Measurements from ENCODE around the gene CDK2AP2. TPM values are rescaled to one million over a fixed set of nuclear protein-coding genes. Genes with fewer than 3 reads are reported as not detected.

Gene CDK2AP2
- total and polyA plus RNA-seq, 9 of the 15 experiments (the other 6 are each of a cell fraction or from before 2014, with no cell fraction given): 4.4 to 47.4 (median 21.7) TPM

DNA sequence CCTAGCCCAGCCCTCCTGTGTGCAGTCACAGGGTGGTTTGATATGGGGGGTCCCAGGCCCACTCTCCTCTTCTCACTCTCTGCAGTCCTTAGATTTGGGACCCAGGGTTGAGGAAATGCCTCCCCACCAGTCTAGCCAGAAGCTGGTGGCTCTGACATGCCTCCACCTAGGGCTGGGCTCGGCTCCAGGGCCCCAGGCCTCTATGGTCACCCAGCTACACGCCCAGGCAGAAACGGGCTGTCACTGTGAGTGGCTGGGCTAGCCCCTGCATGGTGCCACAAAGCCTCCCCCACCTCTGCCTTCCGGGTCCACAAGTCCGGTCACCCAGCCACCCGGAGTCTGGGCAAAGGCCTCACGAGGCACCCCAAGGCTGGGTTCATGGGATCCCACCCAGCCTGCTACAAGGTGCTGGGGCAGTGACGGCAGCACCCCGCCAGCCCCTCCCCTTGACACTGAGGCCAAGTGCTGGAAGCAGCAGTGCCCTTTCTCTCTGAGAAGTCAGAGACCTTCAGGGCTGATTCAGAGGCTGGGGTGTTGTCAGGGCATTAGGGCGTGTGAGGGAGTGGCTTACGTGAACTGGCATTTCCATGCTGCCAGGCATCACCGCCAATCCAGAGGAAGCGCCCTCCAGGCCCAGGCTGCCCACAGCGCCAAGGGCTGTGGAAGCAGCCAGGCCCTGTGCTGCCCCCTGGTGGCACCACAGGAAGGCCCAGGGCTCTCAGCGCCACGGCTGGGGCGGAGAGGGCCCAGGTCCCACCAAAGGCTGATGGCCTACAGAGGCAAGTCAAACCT, 2.2 kb downstream of the CDK2AP2 start (continued):
- TF ChIP-seq ZNF57 (CRISPR knock-in tag; IDR thresholded peaks at IDR 0.05): 0 out of 2 replicates have a peak, but pooled peaks have one; percentile 51
- no peak for TF ChIP-seq ZNF316 (IDR thresholded peaks at IDR 0.05)
- 0 out of 2 replicates have a peak, but pooled peaks have one; percentile 37 for TF ChIP-seq E2F1 (CRISPR knock-in tag; IDR thresholded peaks at IDR 0.05)
- TF ChIP-seq ZNF232 (CRISPR knock-in tag; IDR thresholded peaks at IDR 0.05): no peak
- no peak for TF ChIP-seq TARDBP (IDR thresholded peaks at IDR 0.05)
- TF ChIP-seq ESRRB (CRISPR knock-in tag; IDR thresholded peaks at IDR 0.05; ENCODE audit: borderline replicate concordance): no peak
- TF ChIP-seq SP1 (CRISPR knock-in tag; IDR thresholded peaks at IDR 0.05): peak; percentile 29; the same call in 1 of the 2 replicates
- TF ChIP-seq PCBP2 (IDR thresholded peaks at IDR 0.05; ENCODE audit: low read depth, low read length, poor library complexity, severe bottlenecking): no peak
- TF ChIP-seq, protein P1, sequence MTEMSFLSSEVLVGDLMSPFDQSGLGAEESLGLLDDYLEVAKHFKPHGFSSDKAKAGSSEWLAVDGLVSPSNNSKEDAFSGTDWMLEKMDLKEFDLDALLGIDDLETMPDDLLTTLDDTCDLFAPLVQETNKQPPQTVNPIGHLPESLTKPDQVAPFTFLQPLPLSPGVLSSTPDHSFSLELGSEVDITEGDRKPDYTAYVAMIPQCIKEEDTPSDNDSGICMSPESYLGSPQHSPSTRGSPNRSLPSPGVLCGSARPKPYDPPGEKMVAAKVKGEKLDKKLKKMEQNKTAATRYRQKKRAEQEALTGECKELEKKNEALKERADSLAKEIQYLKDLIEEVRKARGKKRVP (CRISPR knock-in tag; IDR thresholded peaks at IDR 0.05): no peak
- no peak for TF ChIP-seq ZNF121 (CRISPR knock-in tag; conservative IDR thresholded peaks at IDR 0.05)
- TF ChIP-seq PCBP1 (IDR thresholded peaks at IDR 0.05; ENCODE audit: low read depth, low read length, poor library complexity, severe bottlenecking): no peak
- TF ChIP-seq MYC (IDR thresholded peaks at IDR 0.05; ENCODE audit: low read depth, low read length): no peak
- TF ChIP-seq MYC (CRISPR knock-in tag; IDR thresholded peaks at IDR 0.05; ENCODE audit: borderline replicate concordance, low read depth): peak; percentile 57; the same call in 1 of the 2 replicates
- no peak for TF ChIP-seq ATF1 (CRISPR knock-in tag; IDR thresholded peaks at IDR 0.05)
- TF ChIP-seq ATF1 (tag; IDR thresholded peaks at IDR 0.05): peak; percentile 56; the same call in 1 of the 2 replicates
- peak; percentile 51 for TF ChIP-seq VEZF1 (CRISPR knock-in tag; IDR thresholded peaks at IDR 0.05)
- TF ChIP-seq CBX2 (IDR thresholded peaks at IDR 0.05; ENCODE audit: insufficient read depth, low read length, poor library complexity, severe bottlenecking): no peak
- no peak for TF ChIP-seq DLX4 (CRISPR knock-in tag; IDR thresholded peaks at IDR 0.05)
- TF ChIP-seq ZNF124 (CRISPR knock-in tag; IDR thresholded peaks at IDR 0.05): no peak
- no peak for TF ChIP-seq NCOA2 (IDR thresholded peaks at IDR 0.05; ENCODE audit: partially characterized antibody in 2 of 2)
- peak; percentile 23; the same call in 1 of the 2 replicates for TF ChIP-seq ZSCAN32 (CRISPR knock-in tag; IDR thresholded peaks at IDR 0.05)
- TF ChIP-seq HNRNPLL (IDR thresholded peaks at IDR 0.05; ENCODE audit: low read depth, low read length, poor library complexity, severe bottlenecking): no peak
